ENCODE measurements around the gene SH3BP5.

SH3BP5 gene

DNA sequence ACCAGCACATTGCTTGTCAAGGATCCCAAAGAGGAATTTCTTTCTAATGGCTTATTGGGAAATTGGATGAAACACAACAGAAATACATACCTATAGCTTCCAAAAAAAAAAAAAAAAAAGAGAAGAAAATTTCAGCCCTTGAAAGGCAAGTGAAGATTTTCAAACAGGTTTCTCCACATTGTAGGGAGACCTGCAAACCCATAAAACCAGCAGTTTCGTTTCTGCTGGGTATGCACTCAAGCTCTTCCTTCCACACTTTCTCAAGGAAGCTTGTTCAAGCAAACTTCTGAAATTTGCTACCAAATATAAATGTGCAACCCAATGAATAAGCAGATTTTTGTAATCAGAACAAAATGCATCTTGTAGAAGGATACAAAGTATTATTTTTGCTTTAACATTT lies 15.9 kb upstream of the SH3BP5 start:
- H3K4me3 ChIP-seq = no peak overlapping the region
- peak overlapping the region in 6 of 21 experiments; percentile 27 to 62 (median 46) for H3K27ac ChIP-seq

DNA sequence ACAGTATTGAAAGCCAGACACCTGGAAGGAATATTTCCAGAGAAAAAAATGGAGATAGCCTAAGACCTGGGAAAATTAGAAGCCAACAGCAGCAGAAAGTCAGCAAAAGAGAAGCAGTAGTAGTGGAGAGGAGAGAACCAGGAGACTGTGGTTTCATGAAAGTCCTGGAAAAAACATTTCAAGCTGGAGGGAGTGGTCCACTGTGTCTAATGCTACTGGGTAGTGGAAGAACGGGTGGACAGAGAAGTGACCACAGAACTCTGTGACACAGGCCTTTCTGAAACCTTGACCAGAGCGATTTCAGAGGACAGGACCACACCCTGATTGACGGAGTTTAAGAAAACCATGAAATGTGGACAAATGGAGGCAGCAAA lies 15.3 kb upstream of the SH3BP5 start:
- peak overlapping the region in 7 of 21 experiments; percentile 16 to 62 (median 30) for H3K27ac ChIP-seq
- H3K4me3 ChIP-seq = no peak overlapping the region

DNA sequence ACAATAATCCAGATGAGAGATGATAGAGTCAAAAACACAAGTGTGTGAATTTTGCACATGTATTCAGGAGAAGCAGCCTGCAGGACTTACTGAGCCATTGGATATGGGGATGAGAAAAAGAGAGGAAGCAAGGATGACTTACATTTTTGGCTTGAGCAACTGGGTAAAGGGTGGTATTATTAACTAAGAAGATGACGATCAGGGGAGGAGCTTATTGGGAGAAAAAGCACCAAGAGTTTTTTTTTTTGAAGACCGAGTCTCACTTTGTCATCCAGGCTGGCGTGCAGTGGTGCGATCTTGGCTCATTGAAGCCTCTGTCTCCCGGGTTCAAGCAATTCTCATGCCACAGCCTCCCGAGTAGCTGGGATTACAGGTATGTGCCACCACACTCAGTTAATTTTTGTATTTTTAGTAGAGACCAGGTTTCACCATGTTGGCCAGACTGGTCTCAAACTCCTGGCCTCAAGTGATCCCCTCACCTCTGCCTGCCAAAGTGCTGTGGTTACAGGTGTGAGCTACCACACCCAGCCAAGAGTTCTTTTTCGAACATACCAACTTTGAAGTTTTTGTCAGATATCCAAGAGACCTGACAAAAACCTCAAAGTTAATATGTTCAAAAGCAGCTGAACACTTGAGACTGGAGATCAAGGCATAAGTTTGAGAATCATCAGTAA lies 14.8 kb upstream of the SH3BP5 start:
- peak overlapping the region in 8 of 21 experiments; percentile 11 to 62 (median 29) for H3K27ac ChIP-seq

DNA sequence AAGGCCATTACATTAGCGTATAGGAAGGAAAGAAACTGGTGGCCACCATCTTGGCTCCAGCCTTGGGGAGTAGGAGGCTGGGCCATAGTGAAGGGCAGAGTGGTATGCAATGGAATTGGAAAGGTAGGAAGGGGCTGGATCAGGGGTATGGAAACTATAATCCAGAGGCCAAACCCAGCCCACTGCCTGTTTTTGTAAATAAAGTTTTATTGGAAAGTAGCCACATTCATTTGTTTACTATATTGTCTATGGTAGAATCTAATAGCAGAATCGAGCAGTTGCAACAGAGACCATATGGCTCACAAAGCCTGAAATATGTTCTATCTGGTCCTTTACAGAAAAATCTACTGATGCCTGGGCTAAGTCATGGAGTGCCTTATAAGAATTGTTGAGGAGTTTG lies 14.1 kb upstream of the SH3BP5 start:
- Histone ChIP-seq H3K27ac (peak overlapping the region in 1 of 21 experiments; percentile 50), H3K4me3 (no peak overlapping the region)

More for the DNA sequence above, 14.8 kb upstream of the SH3BP5 start:
- H3K4me3 ChIP-seq = no peak overlapping the region

GRCh38 chr3:15345608-15346137 lies 13.3 kb upstream of the SH3BP5 start:
- no peak overlapping the region for H3K4me3 ChIP-seq
- H3K27ac ChIP-seq = peak overlapping the region in 2 of 21 experiments; percentile 17 to 50

DNA sequence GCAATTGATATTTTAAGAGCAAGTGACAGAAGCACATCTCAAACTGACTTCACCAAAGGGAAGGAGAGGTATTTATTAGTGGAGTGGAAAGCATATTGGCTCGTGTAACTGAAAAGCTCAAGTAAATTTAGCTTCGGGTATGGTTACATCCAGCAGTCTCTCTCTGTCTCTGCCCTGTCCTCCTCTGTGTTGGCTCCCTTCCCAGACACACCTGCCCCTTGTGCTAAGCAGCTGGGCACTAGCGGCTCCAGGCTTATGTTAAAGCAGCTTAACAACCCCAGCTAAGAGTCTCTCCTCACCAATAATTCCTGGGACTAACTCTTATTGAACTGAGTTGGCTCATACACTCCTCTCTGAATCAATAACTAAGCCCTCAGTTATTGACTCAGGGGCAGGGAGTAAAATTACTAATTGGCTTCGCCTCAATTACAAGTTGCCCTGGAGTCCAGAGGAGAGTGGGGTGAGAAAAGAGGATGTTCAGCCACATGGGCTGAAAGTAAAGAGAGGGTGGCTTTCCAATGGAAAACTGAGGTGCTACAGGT lies 12.8 kb upstream of the SH3BP5 start:
- no peak overlapping the region for H3K4me3 ChIP-seq
- peak overlapping the region in 2 of 21 experiments; percentile 17 to 48 for H3K27ac ChIP-seq

DNA sequence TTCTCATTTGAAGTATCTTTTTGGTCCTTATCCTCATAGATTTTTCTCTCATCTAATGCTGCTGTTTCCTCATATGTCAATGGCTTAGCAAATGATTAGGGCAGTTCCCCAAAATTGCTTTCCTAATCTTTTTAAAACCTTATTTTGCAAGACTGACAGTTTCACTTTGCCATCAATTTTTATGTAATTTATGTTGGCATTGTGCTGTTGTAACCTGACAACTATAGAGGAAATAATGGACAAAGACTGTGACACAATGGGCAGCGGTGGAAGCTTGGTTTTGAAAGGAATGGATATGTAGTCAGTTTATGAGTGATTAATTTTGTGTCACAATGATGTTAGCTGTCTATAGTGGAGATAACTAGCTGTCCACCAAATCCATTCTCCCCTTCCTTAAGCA lies 10.6 kb upstream of the SH3BP5 start:
- Histone ChIP-seq H3K27ac (no peak overlapping the region), H3K4me3 (no peak overlapping the region)

- Histone ChIP-seq H3K4me3 (no peak overlapping the region), H3K27ac (no peak overlapping the region)
These were observed 9.9 kb upstream of the SH3BP5 start for GRCh38 chr3:15342246-15342645.

- no peak overlapping the region for H3K4me3 ChIP-seq
- no peak overlapping the region for H3K27ac ChIP-seq
These were observed 8.8 kb upstream of the SH3BP5 start for GRCh38 chr3:15341030-15341726.

DNA sequence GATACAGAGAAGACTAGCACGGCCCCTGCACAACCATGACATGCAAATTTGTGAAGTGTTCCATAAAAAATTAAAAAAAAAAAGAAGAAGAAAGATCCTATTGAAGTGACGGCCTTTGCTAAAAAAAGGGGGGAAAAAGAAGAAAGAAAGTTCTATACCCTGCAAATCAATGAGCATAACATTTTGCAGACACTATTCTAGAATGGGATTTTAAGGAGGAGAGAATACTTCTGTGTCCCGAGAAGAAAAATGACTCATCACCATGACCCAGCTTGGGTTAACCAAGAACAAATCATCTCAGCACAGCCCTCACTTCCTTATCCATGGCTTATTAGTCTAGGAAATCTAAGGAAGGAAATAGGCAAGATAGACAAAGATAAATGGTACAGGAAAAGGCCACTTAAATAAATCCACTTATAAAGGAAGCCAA lies 7.4 kb upstream of the SH3BP5 start:
- Histone ChIP-seq H3K27ac (no peak overlapping the region), H3K4me3 (no peak overlapping the region)

DNA sequence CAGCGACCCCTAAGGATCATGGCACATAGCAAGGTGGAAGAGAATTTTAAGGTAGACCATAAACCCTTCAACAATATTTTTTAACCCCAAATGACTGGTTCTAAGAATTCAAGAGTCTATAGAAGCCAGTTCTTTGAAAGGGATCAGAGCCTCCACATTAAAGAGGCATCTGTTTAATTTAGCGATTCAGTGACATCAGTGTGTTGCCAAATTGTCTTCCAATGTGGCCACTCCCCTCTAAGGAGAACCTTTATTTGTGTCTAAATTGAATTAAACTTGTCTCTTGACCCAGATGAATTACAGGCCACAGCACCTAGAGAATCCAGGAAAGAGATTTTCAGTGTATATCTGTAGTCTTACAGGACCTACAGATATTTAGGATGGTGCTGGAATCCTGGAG lies 6.6 kb upstream of the SH3BP5 start:
- Histone ChIP-seq H3K4me3 (no peak overlapping the region), H3K27ac (no peak overlapping the region)

DNA sequence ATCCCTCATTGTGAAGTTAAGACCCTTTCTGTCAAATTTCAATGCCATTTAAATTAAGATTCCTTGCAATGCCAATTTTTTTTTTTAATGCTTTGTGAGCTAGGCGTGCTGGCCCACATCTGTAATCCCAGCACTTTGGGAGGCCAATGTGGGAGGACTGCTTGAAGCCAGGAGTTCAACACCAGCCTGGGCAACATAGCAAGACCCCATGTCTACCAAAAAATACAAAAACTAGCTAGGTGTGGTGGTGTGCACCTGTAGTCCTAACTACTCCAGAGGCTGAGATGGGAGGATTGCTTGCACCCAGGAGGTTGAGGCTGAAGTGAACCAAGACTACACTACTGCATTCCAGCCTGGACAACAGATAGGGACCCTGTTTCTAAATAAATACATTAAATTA lies 5.6 kb upstream of the SH3BP5 start:
- Histone ChIP-seq H3K27ac (no peak overlapping the region), H3K4me3 (no peak overlapping the region)

GRCh38 chr3:15336057-15336456 lies 3.7 kb upstream of the SH3BP5 start:
- no peak overlapping the region for H3K4me3 ChIP-seq
- H3K27ac ChIP-seq = no peak overlapping the region

- no peak overlapping the region for H3K4me3 ChIP-seq
- H3K27ac ChIP-seq = no peak overlapping the region
These were observed 1.5 kb upstream of the SH3BP5 start for GRCh38 chr3:15333956-15334263.

DNA sequence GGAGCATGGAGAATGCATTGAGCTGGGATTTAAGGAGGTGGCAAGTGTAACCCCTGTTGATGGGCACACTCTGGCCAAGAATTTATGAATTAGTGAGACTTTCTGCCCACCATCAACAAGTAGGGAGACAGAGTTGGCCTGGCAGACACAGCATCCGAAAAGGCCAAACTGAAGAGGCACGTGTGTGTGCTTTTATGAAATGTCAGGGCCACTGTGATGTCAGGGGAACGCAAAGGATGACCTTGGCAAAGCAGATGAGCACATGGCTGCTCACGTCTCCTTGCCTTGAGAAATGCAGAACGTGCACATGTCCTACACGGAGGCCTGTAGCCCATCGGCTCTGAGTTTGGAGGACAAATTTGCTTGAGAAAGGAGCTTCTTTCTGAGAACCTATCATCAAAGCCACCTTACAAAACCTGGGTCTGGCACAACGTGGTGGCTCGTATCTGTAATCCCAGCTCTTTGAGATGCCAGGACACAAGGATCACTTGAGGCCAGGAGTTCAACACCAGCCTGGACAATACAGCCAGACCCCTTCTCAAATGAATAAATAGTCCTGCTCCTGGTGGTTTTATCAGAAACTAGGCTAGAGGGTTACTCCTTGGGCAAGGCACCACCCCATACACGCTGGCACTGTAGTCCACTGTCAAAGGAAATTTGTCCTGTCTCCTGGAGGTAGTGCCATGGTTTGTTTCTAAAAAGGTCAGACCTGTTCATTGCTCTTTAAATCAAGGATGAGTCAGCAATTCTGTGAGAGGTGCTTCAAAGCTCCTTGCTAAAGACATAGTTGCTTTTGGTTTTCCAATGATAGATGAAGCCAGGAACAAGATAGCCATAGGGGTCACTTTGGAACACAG lies 941 bp upstream of the SH3BP5 start:
- peak overlapping the region in 6 of 21 experiments; percentile 85 to 93 (median 90) for H3K27ac ChIP-seq

DNA sequence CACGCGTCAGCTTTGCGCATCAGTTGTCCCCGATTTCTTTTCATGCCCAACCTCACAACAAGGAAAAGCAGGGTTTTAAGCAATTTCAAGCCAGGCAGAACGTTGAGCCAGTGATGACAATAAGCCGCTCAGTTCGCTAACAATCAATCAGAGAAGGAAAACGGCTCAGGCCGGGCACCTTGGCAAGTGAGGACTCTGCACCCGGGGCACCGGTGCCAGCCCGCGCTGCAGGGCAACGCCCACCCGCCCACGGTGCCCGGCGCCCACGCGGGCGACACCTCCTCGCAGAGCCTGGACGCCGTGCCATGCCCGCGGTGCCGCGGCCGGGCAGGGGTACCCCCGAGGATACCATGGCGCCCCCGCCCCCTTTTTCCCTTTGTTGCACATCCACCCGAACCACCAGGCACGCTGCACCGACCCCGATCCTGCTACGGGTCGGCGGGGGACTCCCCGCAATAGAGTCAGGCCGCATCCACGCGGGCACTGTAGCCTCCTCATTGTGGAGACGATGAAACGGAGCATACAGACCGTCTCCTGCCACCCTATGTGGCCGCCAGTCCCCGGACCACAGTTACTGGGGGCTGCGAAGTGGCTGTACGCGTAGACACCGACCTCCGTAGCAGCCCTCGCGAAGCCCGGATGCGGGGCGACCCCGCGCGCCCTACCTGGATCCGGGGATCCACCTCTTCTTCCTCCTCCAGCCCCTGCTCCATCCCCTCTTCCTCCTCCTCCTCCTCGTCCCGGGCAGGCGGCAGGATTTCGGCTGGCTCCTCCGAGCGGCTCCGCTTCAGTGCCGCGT lies 581 bp downstream of the SH3BP5 start:
- Histone ChIP-seq H3K4me3 (peak overlapping the region; percentile 68 to 96 (median 89)), H3K27ac (peak overlapping the region; percentile 37 to 97 (median 90))

More for the DNA sequence above, 941 bp upstream of the SH3BP5 start:
- H3K4me3 ChIP-seq = peak overlapping the region in 4 of 7 experiments; percentile 85 to 96 (median 89)

DNA sequence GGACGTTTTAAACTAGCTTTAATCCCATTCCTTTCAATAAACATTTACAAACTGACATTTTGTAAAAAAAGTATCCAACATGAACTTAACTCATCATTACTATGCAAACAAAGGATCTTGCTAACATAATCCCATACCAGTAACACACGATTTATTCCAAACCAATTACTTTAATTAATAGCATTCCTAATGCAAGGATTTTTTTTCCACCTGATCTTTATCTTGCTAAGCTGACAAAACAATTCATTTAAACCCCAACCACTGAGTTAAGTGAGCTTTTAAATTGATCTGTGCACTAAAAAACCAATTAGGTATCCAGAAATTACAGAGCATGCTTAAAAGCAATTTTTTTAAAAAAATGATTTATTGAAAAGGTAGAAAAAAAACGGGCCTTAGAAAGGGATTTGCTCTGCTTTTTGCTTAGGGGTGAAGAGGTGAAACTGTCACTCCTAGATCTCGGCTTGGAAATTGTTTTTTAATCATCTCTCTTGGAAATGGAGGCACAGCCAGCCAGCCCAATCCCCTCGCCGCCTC lies 1.2 kb downstream of the SH3BP5 start:
- H3K27ac ChIP-seq = peak overlapping the region in 19 of 21 experiments; percentile 37 to 97 (median 90)

GRCh38 chr3:15330031-15330596 lies 2.3 kb downstream of the SH3BP5 start:
- Histone ChIP-seq H3K27ac (peak overlapping the region in 19 of 21 experiments; percentile 13 to 97 (median 89)), H3K4me3 (peak overlapping the region in 4 of 7 experiments; percentile 85 to 96 (median 92))

More for the DNA sequence above, 1.2 kb downstream of the SH3BP5 start:
- peak overlapping the region; percentile 68 to 96 (median 89) for H3K4me3 ChIP-seq

Measured in skin epidermis (tissue), 12 donors.